Measurements from ENCODE around the gene ZAP70. TPM values are rescaled to one million over a fixed set of nuclear protein-coding genes. Genes with fewer than 3 reads are reported as not detected.

ZAP70 gene
- total RNA-seq, 1 experiment from 2014 or later: 0.54 TPM

DNA sequence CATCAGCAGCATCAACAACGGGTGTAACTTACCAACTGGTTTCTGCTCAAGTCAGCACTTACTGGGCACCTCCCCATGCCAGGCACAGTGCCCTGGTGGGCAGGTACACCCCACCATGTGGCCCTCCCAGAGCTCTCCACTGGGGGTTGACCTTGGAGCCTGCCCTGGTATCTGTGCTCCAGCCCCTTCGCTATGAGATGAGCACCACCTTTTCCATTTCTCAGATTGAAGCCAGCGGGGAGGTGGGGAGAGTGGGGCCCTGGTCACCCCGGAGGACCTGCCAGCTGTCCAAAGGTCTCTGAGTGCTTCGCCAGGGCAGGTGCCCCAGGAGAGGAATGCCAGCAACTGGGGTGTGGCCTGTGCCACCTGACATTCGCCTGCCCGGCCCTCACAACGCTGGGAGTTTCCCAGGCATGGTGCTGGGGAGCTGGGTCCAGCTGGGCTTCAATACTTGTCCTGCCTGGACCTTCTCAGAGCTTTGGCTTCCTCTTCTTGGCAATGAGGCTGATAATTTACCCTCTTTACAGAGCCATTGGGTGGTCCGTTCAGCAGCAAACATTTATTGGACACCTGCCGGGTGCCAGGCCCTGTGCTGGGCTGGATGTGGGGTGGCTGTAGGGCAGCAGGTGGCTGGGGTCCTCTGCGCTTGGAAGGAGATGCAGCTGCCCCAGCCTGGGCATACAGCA is 5.9 kb upstream of the ZAP70 start:
- Histone ChIP-seq H3K36me3 (ENCODE audit: control insufficient read depth, insufficient read depth, low read length) (no peaks in the 10 kb centered on the region), H3K27me3 (ENCODE audit: control insufficient read depth, insufficient read depth, low read length) (no peaks in the 10 kb centered on the region), H3K4me1 (ENCODE audit: control insufficient read depth, insufficient read depth, low read length) (no peaks in the 10 kb centered on the region), H3K4me3 (ENCODE audit: low read depth in 2 of 2, low read length in 2 of 2) (no peak overlapping the region), H3K27ac (ENCODE audit: low read length) (no peak overlapping the region), H3K9me3 (ENCODE audit: control insufficient read depth, insufficient read depth, low read depth, low read length) (no peaks in the 10 kb centered on the region)
- no TSS peak for BruUV-seq (replicated peaks)
- in situ Hi-C loops (cut with HindIII; ENCODE audit: low pct_unique_long_range_greater_than_20kb, low sequenced_read_pairs): no loop called here
- no peak for ATAC-seq
- POLR2A ChIA-PET: no interaction called here
- no peak for TF ChIP-seq TCF7L2 (IDR thresholded peaks at IDR 0.05; ENCODE audit: low read depth, low read length)
- TF ChIP-seq, protein P1, sequence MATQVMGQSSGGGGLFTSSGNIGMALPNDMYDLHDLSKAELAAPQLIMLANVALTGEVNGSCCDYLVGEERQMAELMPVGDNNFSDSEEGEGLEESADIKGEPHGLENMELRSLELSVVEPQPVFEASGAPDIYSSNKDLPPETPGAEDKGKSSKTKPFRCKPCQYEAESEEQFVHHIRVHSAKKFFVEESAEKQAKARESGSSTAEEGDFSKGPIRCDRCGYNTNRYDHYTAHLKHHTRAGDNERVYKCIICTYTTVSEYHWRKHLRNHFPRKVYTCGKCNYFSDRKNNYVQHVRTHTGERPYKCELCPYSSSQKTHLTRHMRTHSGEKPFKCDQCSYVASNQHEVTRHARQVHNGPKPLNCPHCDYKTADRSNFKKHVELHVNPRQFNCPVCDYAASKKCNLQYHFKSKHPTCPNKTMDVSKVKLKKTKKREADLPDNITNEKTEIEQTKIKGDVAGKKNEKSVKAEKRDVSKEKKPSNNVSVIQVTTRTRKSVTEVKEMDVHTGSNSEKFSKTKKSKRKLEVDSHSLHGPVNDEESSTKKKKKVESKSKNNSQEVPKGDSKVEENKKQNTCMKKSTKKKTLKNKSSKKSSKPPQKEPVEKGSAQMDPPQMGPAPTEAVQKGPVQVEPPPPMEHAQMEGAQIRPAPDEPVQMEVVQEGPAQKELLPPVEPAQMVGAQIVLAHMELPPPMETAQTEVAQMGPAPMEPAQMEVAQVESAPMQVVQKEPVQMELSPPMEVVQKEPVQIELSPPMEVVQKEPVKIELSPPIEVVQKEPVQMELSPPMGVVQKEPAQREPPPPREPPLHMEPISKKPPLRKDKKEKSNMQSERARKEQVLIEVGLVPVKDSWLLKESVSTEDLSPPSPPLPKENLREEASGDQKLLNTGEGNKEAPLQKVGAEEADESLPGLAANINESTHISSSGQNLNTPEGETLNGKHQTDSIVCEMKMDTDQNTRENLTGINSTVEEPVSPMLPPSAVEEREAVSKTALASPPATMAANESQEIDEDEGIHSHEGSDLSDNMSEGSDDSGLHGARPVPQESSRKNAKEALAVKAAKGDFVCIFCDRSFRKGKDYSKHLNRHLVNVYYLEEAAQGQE (IDR thresholded peaks at IDR 0.05; ENCODE audit: insufficient read depth in 1 of 2, low read depth in 2 of 2, low read length in 1 of 2): no peak
- TF ChIP-seq POLR2AphosphoS5 (IDR thresholded peaks at IDR 0.05; ENCODE audit: low read depth, low read length): no peak
- no peak for TF ChIP-seq SIN3A (IDR thresholded peaks at IDR 0.05; ENCODE audit: borderline replicate concordance, insufficient read depth, low read depth, low read length)
- TF ChIP-seq, protein P2, sequence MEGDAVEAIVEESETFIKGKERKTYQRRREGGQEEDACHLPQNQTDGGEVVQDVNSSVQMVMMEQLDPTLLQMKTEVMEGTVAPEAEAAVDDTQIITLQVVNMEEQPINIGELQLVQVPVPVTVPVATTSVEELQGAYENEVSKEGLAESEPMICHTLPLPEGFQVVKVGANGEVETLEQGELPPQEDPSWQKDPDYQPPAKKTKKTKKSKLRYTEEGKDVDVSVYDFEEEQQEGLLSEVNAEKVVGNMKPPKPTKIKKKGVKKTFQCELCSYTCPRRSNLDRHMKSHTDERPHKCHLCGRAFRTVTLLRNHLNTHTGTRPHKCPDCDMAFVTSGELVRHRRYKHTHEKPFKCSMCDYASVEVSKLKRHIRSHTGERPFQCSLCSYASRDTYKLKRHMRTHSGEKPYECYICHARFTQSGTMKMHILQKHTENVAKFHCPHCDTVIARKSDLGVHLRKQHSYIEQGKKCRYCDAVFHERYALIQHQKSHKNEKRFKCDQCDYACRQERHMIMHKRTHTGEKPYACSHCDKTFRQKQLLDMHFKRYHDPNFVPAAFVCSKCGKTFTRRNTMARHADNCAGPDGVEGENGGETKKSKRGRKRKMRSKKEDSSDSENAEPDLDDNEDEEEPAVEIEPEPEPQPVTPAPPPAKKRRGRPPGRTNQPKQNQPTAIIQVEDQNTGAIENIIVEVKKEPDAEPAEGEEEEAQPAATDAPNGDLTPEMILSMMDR (IDR thresholded peaks at IDR 0.05): no peak
- CTCF ChIA-PET: no interaction called here
- intact Hi-C loops (cut with micrococcal nuclease; ENCODE audit: unreplicated experiment): loop anchor here (10.0 kb wide), 1 partner anchor 677 kb away; no protein-coding TSS in a partner anchor
- DNase-seq (ENCODE audit: low read depth, low spot score): no peak

DNA sequence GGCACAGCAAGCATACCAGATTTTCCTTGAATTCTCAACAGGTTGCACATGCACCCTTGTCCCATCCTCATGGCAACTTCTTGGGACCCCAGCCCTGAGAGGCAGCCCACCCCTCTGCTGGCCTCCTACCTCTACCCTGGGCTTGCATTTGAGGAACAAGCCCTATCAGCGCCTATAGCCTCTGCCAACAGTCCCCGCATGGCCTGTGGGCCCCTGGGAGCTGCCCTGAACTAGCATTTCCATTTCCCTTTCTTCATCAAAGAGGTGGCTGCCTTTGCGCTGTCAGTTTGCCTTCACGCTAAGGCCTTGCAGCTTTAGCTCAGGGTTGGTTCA is 5.4 kb upstream of the ZAP70 start:
- Histone ChIP-seq H3K4me3 (ENCODE audit: low read depth in 2 of 2, low read length in 2 of 2) (no peak overlapping the region), H3K27me3 (ENCODE audit: control insufficient read depth, insufficient read depth, low read length) (no peaks in the 10 kb centered on the region), H3K27ac (ENCODE audit: low read length) (no peak overlapping the region), H3K36me3 (ENCODE audit: control insufficient read depth, insufficient read depth, low read length) (no peaks in the 10 kb centered on the region), H3K9me3 (ENCODE audit: control insufficient read depth, insufficient read depth, low read depth, low read length) (no peaks in the 10 kb centered on the region), H3K4me1 (ENCODE audit: control insufficient read depth, insufficient read depth, low read length) (no peaks in the 10 kb centered on the region)
- ATAC-seq (no peak), DNase-seq (ENCODE audit: low read depth, low spot score) (no peak)
- BruUV-seq (replicated peaks): no TSS peak
- ChIA-PET POLR2A (no interaction called here), CTCF (no interaction called here)
- in situ Hi-C loops (cut with HindIII; ENCODE audit: low pct_unique_long_range_greater_than_20kb, low sequenced_read_pairs): no loop called here
- intact Hi-C loops (cut with micrococcal nuclease; ENCODE audit: unreplicated experiment): loop anchor here (10.0 kb wide), 1 partner anchor 677 kb away; no protein-coding TSS in a partner anchor
- TF ChIP-seq, protein P2 (IDR thresholded peaks at IDR 0.05): no peak
- no peak for TF ChIP-seq SIN3A (IDR thresholded peaks at IDR 0.05; ENCODE audit: borderline replicate concordance, insufficient read depth, low read depth, low read length)
- TF ChIP-seq POLR2AphosphoS5 (IDR thresholded peaks at IDR 0.05; ENCODE audit: low read depth, low read length): no peak
- TF ChIP-seq, protein P1 (IDR thresholded peaks at IDR 0.05; ENCODE audit: insufficient read depth in 1 of 2, low read depth in 2 of 2, low read length in 1 of 2): no peak
- no peak for TF ChIP-seq TCF7L2 (IDR thresholded peaks at IDR 0.05; ENCODE audit: low read depth, low read length)
